H1 (cell line): ENCODE results near the gene IGSF23. TPM values are rescaled to one million over a fixed set of nuclear protein-coding genes. Genes with fewer than 3 reads are reported as not detected.

Experiments
- CTBP2 ChIP-seq: IDR thresholded peaks from 2 replicates; pipeline ENCODE4 v1.7.0; 2011; ENCODE audit warnings: borderline replicate concordance, mild to moderate bottlenecking, moderate library complexity, mixed read lengths, low read length; ENCODE audit not compliant: insufficient read depth, insufficient read length
- EGR1 ChIP-seq: IDR thresholded peaks from 2 replicates; pipeline ENCODE4 v1.6.1; 2011; ENCODE audit warnings: low read depth, low read length, borderline replicate concordance
- KDM1A ChIP-seq: fragments of 200-600, 300-600 bp; sonication (generic); IDR thresholded peaks from 2 replicates; pipeline ENCODE4 v1.7.1; 2016; ENCODE audit warnings: mild to moderate bottlenecking, low read length, borderline replicate concordance
- POLR2A ChIP-seq, 2 experiments: IDR thresholded peaks; 1 replicate in 1 of 2; 2 replicates in 1 of 2; pipeline ENCODE4 v1.6.1; 2011; ENCODE audit warnings: low read depth in 2 of 2, low read length in 2 of 2, mild to moderate bottlenecking in 2 of 2; ENCODE audit errors: control extremely low read depth in 1 of 2
- SP1 ChIP-seq: IDR thresholded peaks from 2 replicates; pipeline ENCODE4 v1.6.1; 2011; ENCODE audit warnings: low read depth, low read length
- SP2 ChIP-seq: IDR thresholded peaks from 2 replicates; pipeline ENCODE4 v1.6.1; 2012; ENCODE audit warnings: mild to moderate bottlenecking, low read length, inconsistent platforms
- SUZ12 ChIP-seq: fragments of 200-600 bp; sonication (generic); IDR thresholded peaks from 2 replicates; pipeline ENCODE4 v1.6.1; 2012; ENCODE audit warnings: mild to moderate bottlenecking, inconsistent platforms, low read length, moderate library complexity, mixed read lengths
- YY1 ChIP-seq: IDR thresholded peaks from 2 replicates; pipeline ENCODE4 v1.6.1; 2011; ENCODE audit warnings: low read depth, mild to moderate bottlenecking, low read length
- polyA plus RNA-seq, 7 experiments: library from polyadenylated mRNA; depleted of rRNA in 3 of 7; stranded (reverse) in 5 of 7; unstranded in 2 of 7; fragments of >200 nt in 5 of 7; fragments of 200-250 nt in 2 of 7; gene quantifications; 1 replicate in 5 of 7; 2 replicates in 1 of 7; 4 replicates in 1 of 7; pipeline versions ENCODE4 v1.2.1 to v1.2.3, GENCODE V29; 2011 to 2013; ENCODE audit warnings: missing spikeins in 2 of 7, mixed read lengths in 2 of 7
- total RNA-seq: library from RNA; stranded (reverse); fragmentation: NEBNext Ultra II Directional; extraction: Animal tissue kit (Norgen Biotek cat#: 25700); gene quantifications from 2 replicates; pipeline ENCODE4 v1.2.1, GENCODE V29; 2021
- TF ChIP-seq, protein P1 (sequence below): fragments of 300-600 bp; sonication (generic); IDR thresholded peaks from 2 replicates; pipeline ENCODE4 v1.7.1; 2012; ENCODE audit warnings: low read length, moderate library complexity, mild to moderate bottlenecking, inconsistent platforms; ENCODE audit not compliant: insufficient replicate concordance

IGSF23 gene
- total and polyA plus RNA-seq, 2 of the 8 experiments (the other 6 are each of a cell fraction or from before 2014, with no cell fraction given): not detected

DNA sequence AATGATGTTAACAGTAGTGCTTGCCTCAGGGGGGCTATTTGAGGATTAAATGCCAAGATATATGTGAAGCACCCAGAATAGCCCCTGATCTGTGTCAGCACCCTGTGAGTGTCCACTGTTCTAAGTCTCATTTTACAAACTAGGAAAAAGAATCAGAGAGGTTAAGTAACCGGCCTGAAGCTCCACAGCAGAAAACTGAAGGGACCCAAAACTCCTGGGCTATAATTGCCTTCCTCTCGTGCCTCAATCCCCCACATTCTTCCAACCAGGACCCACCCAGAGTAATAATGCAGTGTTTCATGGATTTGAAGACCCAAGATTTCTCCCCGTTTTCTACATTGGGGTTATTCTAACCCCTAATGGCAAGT, 32.7 kb downstream of the IGSF23 start (continued):
- TF ChIP-seq, protein P1, sequence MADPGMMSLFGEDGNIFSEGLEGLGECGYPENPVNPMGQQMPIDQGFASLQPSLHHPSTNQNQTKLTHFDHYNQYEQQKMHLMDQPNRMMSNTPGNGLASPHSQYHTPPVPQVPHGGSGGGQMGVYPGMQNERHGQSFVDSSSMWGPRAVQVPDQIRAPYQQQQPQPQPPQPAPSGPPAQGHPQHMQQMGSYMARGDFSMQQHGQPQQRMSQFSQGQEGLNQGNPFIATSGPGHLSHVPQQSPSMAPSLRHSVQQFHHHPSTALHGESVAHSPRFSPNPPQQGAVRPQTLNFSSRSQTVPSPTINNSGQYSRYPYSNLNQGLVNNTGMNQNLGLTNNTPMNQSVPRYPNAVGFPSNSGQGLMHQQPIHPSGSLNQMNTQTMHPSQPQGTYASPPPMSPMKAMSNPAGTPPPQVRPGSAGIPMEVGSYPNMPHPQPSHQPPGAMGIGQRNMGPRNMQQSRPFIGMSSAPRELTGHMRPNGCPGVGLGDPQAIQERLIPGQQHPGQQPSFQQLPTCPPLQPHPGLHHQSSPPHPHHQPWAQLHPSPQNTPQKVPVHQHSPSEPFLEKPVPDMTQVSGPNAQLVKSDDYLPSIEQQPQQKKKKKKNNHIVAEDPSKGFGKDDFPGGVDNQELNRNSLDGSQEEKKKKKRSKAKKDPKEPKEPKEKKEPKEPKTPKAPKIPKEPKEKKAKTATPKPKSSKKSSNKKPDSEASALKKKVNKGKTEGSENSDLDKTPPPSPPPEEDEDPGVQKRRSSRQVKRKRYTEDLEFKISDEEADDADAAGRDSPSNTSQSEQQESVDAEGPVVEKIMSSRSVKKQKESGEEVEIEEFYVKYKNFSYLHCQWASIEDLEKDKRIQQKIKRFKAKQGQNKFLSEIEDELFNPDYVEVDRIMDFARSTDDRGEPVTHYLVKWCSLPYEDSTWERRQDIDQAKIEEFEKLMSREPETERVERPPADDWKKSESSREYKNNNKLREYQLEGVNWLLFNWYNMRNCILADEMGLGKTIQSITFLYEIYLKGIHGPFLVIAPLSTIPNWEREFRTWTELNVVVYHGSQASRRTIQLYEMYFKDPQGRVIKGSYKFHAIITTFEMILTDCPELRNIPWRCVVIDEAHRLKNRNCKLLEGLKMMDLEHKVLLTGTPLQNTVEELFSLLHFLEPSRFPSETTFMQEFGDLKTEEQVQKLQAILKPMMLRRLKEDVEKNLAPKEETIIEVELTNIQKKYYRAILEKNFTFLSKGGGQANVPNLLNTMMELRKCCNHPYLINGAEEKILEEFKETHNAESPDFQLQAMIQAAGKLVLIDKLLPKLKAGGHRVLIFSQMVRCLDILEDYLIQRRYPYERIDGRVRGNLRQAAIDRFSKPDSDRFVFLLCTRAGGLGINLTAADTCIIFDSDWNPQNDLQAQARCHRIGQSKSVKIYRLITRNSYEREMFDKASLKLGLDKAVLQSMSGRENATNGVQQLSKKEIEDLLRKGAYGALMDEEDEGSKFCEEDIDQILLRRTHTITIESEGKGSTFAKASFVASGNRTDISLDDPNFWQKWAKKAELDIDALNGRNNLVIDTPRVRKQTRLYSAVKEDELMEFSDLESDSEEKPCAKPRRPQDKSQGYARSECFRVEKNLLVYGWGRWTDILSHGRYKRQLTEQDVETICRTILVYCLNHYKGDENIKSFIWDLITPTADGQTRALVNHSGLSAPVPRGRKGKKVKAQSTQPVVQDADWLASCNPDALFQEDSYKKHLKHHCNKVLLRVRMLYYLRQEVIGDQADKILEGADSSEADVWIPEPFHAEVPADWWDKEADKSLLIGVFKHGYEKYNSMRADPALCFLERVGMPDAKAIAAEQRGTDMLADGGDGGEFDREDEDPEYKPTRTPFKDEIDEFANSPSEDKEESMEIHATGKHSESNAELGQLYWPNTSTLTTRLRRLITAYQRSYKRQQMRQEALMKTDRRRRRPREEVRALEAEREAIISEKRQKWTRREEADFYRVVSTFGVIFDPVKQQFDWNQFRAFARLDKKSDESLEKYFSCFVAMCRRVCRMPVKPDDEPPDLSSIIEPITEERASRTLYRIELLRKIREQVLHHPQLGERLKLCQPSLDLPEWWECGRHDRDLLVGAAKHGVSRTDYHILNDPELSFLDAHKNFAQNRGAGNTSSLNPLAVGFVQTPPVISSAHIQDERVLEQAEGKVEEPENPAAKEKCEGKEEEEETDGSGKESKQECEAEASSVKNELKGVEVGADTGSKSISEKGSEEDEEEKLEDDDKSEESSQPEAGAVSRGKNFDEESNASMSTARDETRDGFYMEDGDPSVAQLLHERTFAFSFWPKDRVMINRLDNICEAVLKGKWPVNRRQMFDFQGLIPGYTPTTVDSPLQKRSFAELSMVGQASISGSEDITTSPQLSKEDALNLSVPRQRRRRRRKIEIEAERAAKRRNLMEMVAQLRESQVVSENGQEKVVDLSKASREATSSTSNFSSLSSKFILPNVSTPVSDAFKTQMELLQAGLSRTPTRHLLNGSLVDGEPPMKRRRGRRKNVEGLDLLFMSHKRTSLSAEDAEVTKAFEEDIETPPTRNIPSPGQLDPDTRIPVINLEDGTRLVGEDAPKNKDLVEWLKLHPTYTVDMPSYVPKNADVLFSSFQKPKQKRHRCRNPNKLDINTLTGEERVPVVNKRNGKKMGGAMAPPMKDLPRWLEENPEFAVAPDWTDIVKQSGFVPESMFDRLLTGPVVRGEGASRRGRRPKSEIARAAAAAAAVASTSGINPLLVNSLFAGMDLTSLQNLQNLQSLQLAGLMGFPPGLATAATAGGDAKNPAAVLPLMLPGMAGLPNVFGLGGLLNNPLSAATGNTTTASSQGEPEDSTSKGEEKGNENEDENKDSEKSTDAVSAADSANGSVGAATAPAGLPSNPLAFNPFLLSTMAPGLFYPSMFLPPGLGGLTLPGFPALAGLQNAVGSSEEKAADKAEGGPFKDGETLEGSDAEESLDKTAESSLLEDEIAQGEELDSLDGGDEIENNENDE: no peak
- TF ChIP-seq KDM1A (no peak), CTBP2 (no peak), SP1 (no peak), SUZ12 (no peak), SP2 (no peak), EGR1 (no peak), YY1 (no peak), POLR2A (IDR thresholded peaks at IDR 0.05; ENCODE audit: control extremely low read depth in 1 of 2, low read depth in 2 of 2, low read length in 2 of 2) (no peak)
